Memory B cell (primary cell): Measurements from ENCODE around the gene IL6.
"Not testable (repeated sequence)": the region's sequence is repeated elsewhere in the genome, so short reads cannot be mapped to it uniquely, and the experiment has no call there.

Experiments
- ATAC-seq: fragments of 150-1000 bp; cut with Tn5 transposase; 2 replicates; pipeline ENCODE4 v1.10.0; 2021; ENCODE audit warnings: low read depth, mild to moderate bottlenecking, moderate library complexity
- DNase-seq, 2 donors: peaks; one replicate each; pipeline ENCODE4 v3.0.0; 2022; ENCODE audit warnings: low spot score in 2 of 2
- H3K27ac Mint-ChIP-seq: one replicate; pipeline ENCODE4 v1.8.0; 2022; ENCODE audit warnings: mild to moderate bottlenecking, moderate library complexity, mixed read lengths
- H3K27me3 Mint-ChIP-seq: one replicate; pipeline ENCODE4 v1.8.0; 2022; ENCODE audit warnings: mixed read lengths
- H3K36me3 Mint-ChIP-seq: one replicate; pipeline ENCODE4 v1.8.0; 2022; ENCODE audit warnings: mild to moderate bottlenecking, mixed read lengths
- H3K4me1 Mint-ChIP-seq: one replicate; pipeline ENCODE4 v1.8.0; 2022; ENCODE audit warnings: mixed read lengths
- H3K4me3 Mint-ChIP-seq: one replicate; pipeline ENCODE4 v1.8.0; 2022; ENCODE audit warnings: mild to moderate bottlenecking, moderate library complexity, mixed read lengths
- H3K9me3 Mint-ChIP-seq: one replicate; pipeline ENCODE4 v1.8.0; 2022; ENCODE audit warnings: mixed read lengths

Gene IL6

GRCh38 chr7:22697322-22697859 lies 29.6 kb upstream of the IL6 start:
- H3K36me3 Mint-ChIP-seq, result peaks cover 3% of the 10 kb centered on the region
- peak overlapping the region; percentile 92 for H3K27ac Mint-ChIP-seq
- DNase-seq, result no peak
- H3K4me1 Mint-ChIP-seq, result peaks cover 46% of the 10 kb centered on the region
- no peak for ATAC-seq
- peaks cover 1% of the 10 kb centered on the region for H3K9me3 Mint-ChIP-seq
- H3K4me3 Mint-ChIP-seq, result peak overlapping the region; percentile 54
- no peaks in the 10 kb centered on the region for H3K27me3 Mint-ChIP-seq

- peaks cover 49% of the 10 kb centered on the region for H3K4me1 Mint-ChIP-seq
- H3K36me3 Mint-ChIP-seq, result peaks cover 3% of the 10 kb centered on the region
- no peaks in the 10 kb centered on the region for H3K27me3 Mint-ChIP-seq
- peak overlapping the region; percentile 92 for H3K27ac Mint-ChIP-seq
- peak overlapping the region; percentile 72 for H3K4me3 Mint-ChIP-seq
- peak in 1 of 2 donors; percentile 55 for DNase-seq
- ATAC-seq, result peak; percentile 90
- H3K9me3 Mint-ChIP-seq, result peaks cover 1% of the 10 kb centered on the region
Observed at GRCh38 chr7:22697876-22698606, 29.0 kb upstream of the IL6 start.

- peaks cover 50% of the 10 kb centered on the region for H3K4me1 Mint-ChIP-seq
- peaks cover 3% of the 10 kb centered on the region for H3K36me3 Mint-ChIP-seq
Observed at GRCh38 chr7:22698767-22699166, 28.2 kb upstream of the IL6 start.

GRCh38 chr7:22700559-22701002 lies 26.4 kb upstream of the IL6 start:
- DNase-seq (no peak), ATAC-seq (no peak)
- no peaks in the 10 kb centered on the region for H3K27me3 Mint-ChIP-seq
- peaks cover 1% of the 10 kb centered on the region for H3K9me3 Mint-ChIP-seq
- no peak overlapping the region for H3K27ac Mint-ChIP-seq
- no peak overlapping the region for H3K4me3 Mint-ChIP-seq
- H3K36me3 Mint-ChIP-seq, result peaks cover 3% of the 10 kb centered on the region
- peaks cover 39% of the 10 kb centered on the region for H3K4me1 Mint-ChIP-seq

More at GRCh38 chr7:22698767-22699166, 28.2 kb upstream of the IL6 start:
- DNase-seq, result no peak
- H3K27ac Mint-ChIP-seq, result peak overlapping the region; percentile 92
- no peak overlapping the region for H3K4me3 Mint-ChIP-seq
- H3K27me3 Mint-ChIP-seq, result no peaks in the 10 kb centered on the region
- no peak for ATAC-seq
- peaks cover 1% of the 10 kb centered on the region for H3K9me3 Mint-ChIP-seq

GRCh38 chr7:22702516-22702915 lies 24.5 kb upstream of the IL6 start:
- DNase-seq (no peak), ATAC-seq (no peak)
- H3K4me3 Mint-ChIP-seq, result no peak overlapping the region
- H3K27ac Mint-ChIP-seq, result no peak overlapping the region
- peaks cover 1% of the 10 kb centered on the region for H3K9me3 Mint-ChIP-seq
- peaks cover 3% of the 10 kb centered on the region for H3K36me3 Mint-ChIP-seq
- no peaks in the 10 kb centered on the region for H3K27me3 Mint-ChIP-seq
- H3K4me1 Mint-ChIP-seq, result peaks cover 27% of the 10 kb centered on the region

GRCh38 chr7:22703107-22703855 lies 23.7 kb upstream of the IL6 start:
- H3K4me1 Mint-ChIP-seq, result peaks cover 22% of the 10 kb centered on the region
- not testable (repeated sequence) for H3K27ac Mint-ChIP-seq, DNase-seq, ATAC-seq, H3K27me3 Mint-ChIP-seq, H3K9me3 Mint-ChIP-seq, H3K36me3 Mint-ChIP-seq, H3K4me3 Mint-ChIP-seq

GRCh38 chr7:22703978-22704610 lies 22.9 kb upstream of the IL6 start:
- H3K9me3 Mint-ChIP-seq, ATAC-seq, H3K4me3 Mint-ChIP-seq, H3K27me3 Mint-ChIP-seq, H3K36me3 Mint-ChIP-seq, H3K27ac Mint-ChIP-seq, DNase-seq: not testable (repeated sequence)
- peaks cover 14% of the 10 kb centered on the region for H3K4me1 Mint-ChIP-seq

GRCh38 chr7:22704722-22705121 lies 22.3 kb upstream of the IL6 start:
- not testable (repeated sequence) for H3K4me3 Mint-ChIP-seq, ATAC-seq

GRCh38 chr7:22705874-22706273 lies 21.1 kb upstream of the IL6 start:
- DNase-seq, H3K27me3 Mint-ChIP-seq, H3K36me3 Mint-ChIP-seq, H3K4me3 Mint-ChIP-seq, ATAC-seq, H3K9me3 Mint-ChIP-seq, H3K27ac Mint-ChIP-seq: not testable (repeated sequence)
- peaks cover 13% of the 10 kb centered on the region for H3K4me1 Mint-ChIP-seq

More at GRCh38 chr7:22704722-22705121, 22.3 kb upstream of the IL6 start:
- not testable (repeated sequence) for H3K27ac Mint-ChIP-seq, H3K9me3 Mint-ChIP-seq, DNase-seq, H3K27me3 Mint-ChIP-seq, H3K36me3 Mint-ChIP-seq
- H3K4me1 Mint-ChIP-seq, result peaks cover 18% of the 10 kb centered on the region

- H3K4me1 Mint-ChIP-seq, result peaks cover 16% of the 10 kb centered on the region
- H3K27me3 Mint-ChIP-seq, H3K27ac Mint-ChIP-seq, ATAC-seq, H3K36me3 Mint-ChIP-seq, H3K9me3 Mint-ChIP-seq, DNase-seq, H3K4me3 Mint-ChIP-seq: not testable (repeated sequence)
Observed at GRCh38 chr7:22707026-22707691, 19.8 kb upstream of the IL6 start.

GRCh38 chr7:22708214-22708613 lies 18.8 kb upstream of the IL6 start:
- H3K9me3 Mint-ChIP-seq, H3K27me3 Mint-ChIP-seq, DNase-seq, H3K4me3 Mint-ChIP-seq, ATAC-seq, H3K27ac Mint-ChIP-seq, H3K36me3 Mint-ChIP-seq: not testable (repeated sequence)
- H3K4me1 Mint-ChIP-seq, result peaks cover 16% of the 10 kb centered on the region

GRCh38 chr7:22708677-22709061 lies 18.3 kb upstream of the IL6 start:
- H3K4me3 Mint-ChIP-seq, ATAC-seq: not testable (repeated sequence)

GRCh38 chr7:22709062-22709829 lies 17.8 kb upstream of the IL6 start:
- DNase-seq, H3K27me3 Mint-ChIP-seq, H3K9me3 Mint-ChIP-seq, H3K36me3 Mint-ChIP-seq: not testable (repeated sequence)
- ATAC-seq, result peak; percentile 9
- H3K4me1 Mint-ChIP-seq, result peaks cover 18% of the 10 kb centered on the region
- H3K4me3 Mint-ChIP-seq, result peak overlapping the region; percentile 77
- peak overlapping the region; percentile 92 for H3K27ac Mint-ChIP-seq

More at GRCh38 chr7:22708677-22709061, 18.3 kb upstream of the IL6 start:
- H3K4me1 Mint-ChIP-seq, result peaks cover 18% of the 10 kb centered on the region
- not testable (repeated sequence) for DNase-seq, H3K9me3 Mint-ChIP-seq, H3K36me3 Mint-ChIP-seq, H3K27me3 Mint-ChIP-seq, H3K27ac Mint-ChIP-seq
